ENCODE results near the gene CHAT.
A peak's percentile ranks its signal among the peaks of the same experiment; 100 is the strongest.

The CHAT gene

GRCh38 chr10:49682879-49683278, 69.0 kb downstream of the CHAT start:
- peaks cover 3% of the 10 kb centered on the region for H3K4me1 ChIP-seq (ENCODE audit: insufficient read depth, insufficient read length)
- H3K36me3 ChIP-seq (ENCODE audit: insufficient read depth, insufficient read length, low read length), result no peaks in the 10 kb centered on the region
- no peak for DNase-seq (ENCODE audit: low read depth, low spot score)
- peaks cover 14% of the 10 kb centered on the region; the same call in 1 of the 2 replicates for H3K9me3 ChIP-seq (ENCODE audit: insufficient read depth, low read length)
- H3K9ac ChIP-seq (ENCODE audit: insufficient read length, low read depth), result no peak overlapping the region
- no peak for TF ChIP-seq YY1 (IDR thresholded peaks at IDR 0.05; ENCODE audit: insufficient read depth, insufficient read length)
- TF ChIP-seq SUZ12 (IDR thresholded peaks at IDR 0.05; ENCODE audit: extremely low read depth, insufficient read depth, insufficient read length), result no peak
- TF ChIP-seq ZNF274 (IDR thresholded peaks at IDR 0.05; ENCODE audit: low read depth, low read length), result no peak
- H3K27me3 ChIP-seq (ENCODE audit: insufficient read depth, insufficient read length), result peaks cover 50% of the 10 kb centered on the region
- H3K4me3 ChIP-seq (ENCODE audit: insufficient read length, low read depth), result no peak overlapping the region

DNA sequence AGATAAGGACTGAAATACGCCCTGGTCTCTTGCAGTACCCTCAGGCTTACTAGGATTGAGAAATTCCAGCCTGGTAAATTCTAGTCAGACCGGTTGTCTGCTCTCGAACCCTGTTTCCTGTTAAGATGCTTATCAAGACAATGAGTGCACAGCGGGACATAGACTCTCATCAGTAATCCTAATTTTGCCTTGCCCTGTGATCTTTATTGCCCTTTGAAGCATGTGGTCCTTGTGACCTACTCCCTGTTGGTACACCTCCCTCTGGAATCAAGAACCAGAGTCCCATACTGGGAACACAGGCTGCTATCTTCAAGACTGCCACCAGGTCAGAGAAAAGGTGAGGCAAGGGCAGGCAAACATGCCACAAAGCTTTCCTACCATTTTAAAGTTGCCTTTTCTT, 72.8 kb downstream of the CHAT start:
- no peak for DNase-seq (ENCODE audit: low read depth, low spot score)
- peaks cover 14% of the 10 kb centered on the region; the same call in 1 of the 2 replicates for H3K9me3 ChIP-seq (ENCODE audit: insufficient read depth, low read length)
- H3K27me3 ChIP-seq (ENCODE audit: insufficient read depth, insufficient read length), result peaks cover 40% of the 10 kb centered on the region
- TF ChIP-seq SUZ12 (IDR thresholded peaks at IDR 0.05; ENCODE audit: extremely low read depth, insufficient read depth, insufficient read length), result no peak
- TF ChIP-seq ZNF274 (IDR thresholded peaks at IDR 0.05; ENCODE audit: low read depth, low read length), result no peak
- TF ChIP-seq YY1 (IDR thresholded peaks at IDR 0.05; ENCODE audit: insufficient read depth, insufficient read length), result no peak
- H3K4me3 ChIP-seq (ENCODE audit: insufficient read length, low read depth), result no peak overlapping the region
- H3K9ac ChIP-seq (ENCODE audit: insufficient read length, low read depth), result no peak overlapping the region
- no peaks in the 10 kb centered on the region for H3K36me3 ChIP-seq (ENCODE audit: insufficient read depth, insufficient read length, low read length)
- H3K4me1 ChIP-seq (ENCODE audit: insufficient read depth, insufficient read length), result peaks cover 17% of the 10 kb centered on the region

DNA sequence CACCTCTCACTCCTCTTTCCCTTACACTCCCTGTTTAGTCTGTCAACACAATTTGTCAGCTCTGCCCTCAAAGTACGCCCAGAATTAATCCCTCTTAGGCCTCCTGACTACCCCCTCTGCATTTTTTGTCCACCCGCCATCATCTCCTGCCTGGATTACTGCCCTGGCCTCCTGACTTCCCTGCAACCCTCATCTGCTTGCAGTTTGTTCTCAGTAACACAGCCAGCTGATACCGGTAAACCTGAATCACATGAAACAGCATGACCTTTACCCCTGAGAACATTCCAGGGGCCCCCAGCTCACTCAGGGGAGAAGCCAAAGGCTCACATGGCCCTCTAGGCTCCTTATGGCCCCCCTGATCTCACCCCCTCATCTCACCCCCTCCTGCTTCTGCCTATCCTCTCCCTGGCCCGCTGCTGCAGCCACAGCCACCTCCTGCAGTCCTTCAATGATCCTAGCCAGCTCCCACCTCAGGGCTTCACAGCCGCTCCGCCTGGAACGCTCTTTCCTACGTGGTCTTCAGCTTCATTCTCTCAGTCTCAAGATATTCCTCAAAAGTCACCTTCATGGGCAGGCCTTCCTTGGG, 74.5 kb downstream of the CHAT start:
- Histone ChIP-seq H3K4me3 (ENCODE audit: insufficient read length, low read depth) (no peak overlapping the region), H3K36me3 (ENCODE audit: insufficient read depth, insufficient read length, low read length) (no peaks in the 10 kb centered on the region), H3K4me1 (ENCODE audit: insufficient read depth, insufficient read length) (peaks cover 20% of the 10 kb centered on the region)

GRCh38 chr10:49688920-49689319, 75.1 kb downstream of the CHAT start:
- Histone ChIP-seq H3K27me3 (ENCODE audit: insufficient read depth, insufficient read length) (peaks cover 60% of the 10 kb centered on the region), H3K9me3 (ENCODE audit: insufficient read depth, low read length) (peaks cover 22% of the 10 kb centered on the region; the same call in 1 of the 2 replicates), H3K9ac (ENCODE audit: insufficient read length, low read depth) (no peak overlapping the region), H3K36me3 (ENCODE audit: insufficient read depth, insufficient read length, low read length) (no peaks in the 10 kb centered on the region), H3K4me1 (ENCODE audit: insufficient read depth, insufficient read length) (peaks cover 20% of the 10 kb centered on the region), H3K4me3 (ENCODE audit: insufficient read length, low read depth) (no peak overlapping the region)
- DNase-seq (ENCODE audit: low read depth, low spot score), result no peak
- no peak for TF ChIP-seq SUZ12 (IDR thresholded peaks at IDR 0.05; ENCODE audit: extremely low read depth, insufficient read depth, insufficient read length)

More for the DNA sequence above, 74.5 kb downstream of the CHAT start:
- TF ChIP-seq ZNF274 (IDR thresholded peaks at IDR 0.05; ENCODE audit: low read depth, low read length), result no peak
- no peak for TF ChIP-seq SUZ12 (IDR thresholded peaks at IDR 0.05; ENCODE audit: extremely low read depth, insufficient read depth, insufficient read length)
- no peak for TF ChIP-seq YY1 (IDR thresholded peaks at IDR 0.05; ENCODE audit: insufficient read depth, insufficient read length)
- peak overlapping the region; percentile 10 for H3K9ac ChIP-seq (ENCODE audit: insufficient read length, low read depth)
- H3K9me3 ChIP-seq (ENCODE audit: insufficient read depth, low read length), result peaks cover 19% of the 10 kb centered on the region; the same call in 1 of the 2 replicates
- no peak for DNase-seq (ENCODE audit: low read depth, low spot score)
- H3K27me3 ChIP-seq (ENCODE audit: insufficient read depth, insufficient read length), result peaks cover 55% of the 10 kb centered on the region

DNA sequence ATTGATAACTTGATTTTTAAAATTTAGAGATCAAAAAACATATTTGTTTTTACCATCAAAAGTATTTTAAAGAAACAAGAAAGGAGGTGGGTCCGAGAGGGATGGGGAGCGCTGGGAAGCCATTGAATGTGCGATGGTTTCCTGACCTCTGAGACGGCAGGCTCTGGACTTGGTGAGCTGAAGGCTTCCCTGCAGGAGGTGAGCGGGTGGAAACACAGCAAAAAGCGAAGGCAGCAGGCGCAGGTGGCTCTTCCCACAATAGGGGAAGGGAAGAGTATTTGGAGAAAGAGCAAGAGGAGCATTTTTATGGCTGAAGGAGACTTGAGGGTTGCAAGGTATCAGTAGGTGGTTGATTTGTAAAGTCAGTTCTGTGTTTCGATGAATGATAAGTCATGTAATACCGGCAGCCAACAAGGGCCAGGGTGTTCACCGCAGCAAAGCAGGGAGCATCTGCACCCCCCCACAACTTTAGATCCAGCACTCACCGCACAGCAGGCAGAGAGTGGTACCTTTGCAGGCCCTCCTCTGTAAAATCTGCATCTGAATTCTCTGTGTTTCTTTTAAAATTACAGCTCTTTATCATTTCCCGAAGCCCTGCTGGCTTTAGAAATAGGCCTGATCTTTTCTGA, 76.2 kb downstream of the CHAT start:
- DNase-seq (ENCODE audit: low read depth, low spot score), result peak; percentile 28
- Histone ChIP-seq H3K4me1 (ENCODE audit: insufficient read depth, insufficient read length) (peaks cover 20% of the 10 kb centered on the region), H3K4me3 (ENCODE audit: insufficient read length, low read depth) (no peak overlapping the region), H3K9me3 (ENCODE audit: insufficient read depth, low read length) (peaks cover 22% of the 10 kb centered on the region; the same call in 1 of the 2 replicates), H3K9ac (ENCODE audit: insufficient read length, low read depth) (no peak overlapping the region), H3K36me3 (ENCODE audit: insufficient read depth, insufficient read length, low read length) (no peaks in the 10 kb centered on the region), H3K27me3 (ENCODE audit: insufficient read depth, insufficient read length) (peaks cover 70% of the 10 kb centered on the region)
- no peak for TF ChIP-seq SUZ12 (IDR thresholded peaks at IDR 0.05; ENCODE audit: extremely low read depth, insufficient read depth, insufficient read length)
- no peak for TF ChIP-seq YY1 (IDR thresholded peaks at IDR 0.05; ENCODE audit: insufficient read depth, insufficient read length)
- TF ChIP-seq ZNF274 (IDR thresholded peaks at IDR 0.05; ENCODE audit: low read depth, low read length), result no peak

GRCh38 chr10:49690698-49691356, 77.0 kb downstream of the CHAT start:
- H3K4me1 ChIP-seq (ENCODE audit: insufficient read depth, insufficient read length), result peaks cover 20% of the 10 kb centered on the region
- no peak for DNase-seq (ENCODE audit: low read depth, low spot score)
- peaks cover 22% of the 10 kb centered on the region; the same call in 1 of the 2 replicates for H3K9me3 ChIP-seq (ENCODE audit: insufficient read depth, low read length)
- no peak for TF ChIP-seq ZNF274 (IDR thresholded peaks at IDR 0.05; ENCODE audit: low read depth, low read length)
- no peak for TF ChIP-seq YY1 (IDR thresholded peaks at IDR 0.05; ENCODE audit: insufficient read depth, insufficient read length)
- no peak for TF ChIP-seq SUZ12 (IDR thresholded peaks at IDR 0.05; ENCODE audit: extremely low read depth, insufficient read depth, insufficient read length)
- no peaks in the 10 kb centered on the region for H3K36me3 ChIP-seq (ENCODE audit: insufficient read depth, insufficient read length, low read length)
- H3K9ac ChIP-seq (ENCODE audit: insufficient read length, low read depth), result no peak overlapping the region
- H3K4me3 ChIP-seq (ENCODE audit: insufficient read length, low read depth), result peak overlapping the region; percentile 6
- peaks cover 78% of the 10 kb centered on the region for H3K27me3 ChIP-seq (ENCODE audit: insufficient read depth, insufficient read length)

DNA sequence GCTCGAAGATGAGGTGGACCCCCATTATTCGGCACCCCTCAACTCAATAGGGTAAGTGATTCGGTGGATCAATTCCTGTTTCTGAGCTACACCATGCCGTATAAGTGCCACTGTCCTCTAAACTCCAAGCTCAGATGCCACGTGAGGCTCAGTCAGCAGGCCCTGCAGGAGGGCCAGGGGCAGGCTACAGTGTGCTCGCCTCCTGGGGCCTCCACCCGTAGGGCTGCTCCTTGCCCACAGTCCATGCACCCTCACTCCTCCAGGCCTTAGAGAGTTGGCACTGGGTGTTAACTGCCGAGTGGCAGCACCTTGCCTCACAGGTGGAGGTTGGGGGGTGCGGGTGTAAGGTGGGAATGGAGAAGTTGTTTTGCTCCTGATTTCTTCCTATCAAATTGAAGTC, 77.8 kb downstream of the CHAT start:
- DNase-seq (ENCODE audit: low read depth, low spot score), result no peak
- peaks cover 17% of the 10 kb centered on the region; the same call in 1 of the 2 replicates for H3K9me3 ChIP-seq (ENCODE audit: insufficient read depth, low read length)
- H3K36me3 ChIP-seq (ENCODE audit: insufficient read depth, insufficient read length, low read length), result no peaks in the 10 kb centered on the region
- H3K4me3 ChIP-seq (ENCODE audit: insufficient read length, low read depth), result no peak overlapping the region
- peaks cover 20% of the 10 kb centered on the region for H3K4me1 ChIP-seq (ENCODE audit: insufficient read depth, insufficient read length)
- no peak overlapping the region for H3K9ac ChIP-seq (ENCODE audit: insufficient read length, low read depth)
- TF ChIP-seq ZNF274 (IDR thresholded peaks at IDR 0.05; ENCODE audit: low read depth, low read length) (no peak), YY1 (IDR thresholded peaks at IDR 0.05; ENCODE audit: insufficient read depth, insufficient read length) (no peak), SUZ12 (IDR thresholded peaks at IDR 0.05; ENCODE audit: extremely low read depth, insufficient read depth, insufficient read length) (no peak)
- peaks cover 85% of the 10 kb centered on the region for H3K27me3 ChIP-seq (ENCODE audit: insufficient read depth, insufficient read length)
